GM23338 (cell line): ENCODE measurements around the gene TARBP1. TPM values are rescaled to one million over a fixed set of nuclear protein-coding genes. Genes with fewer than 3 reads are reported as not detected.

Experiments used
- polyA plus RNA-seq: library from polyadenylated mRNA; unstranded; fragments of >200 nt; fragmentation: Nextera tagmentation; extraction: Ambion mirVana; gene quantifications from 2 replicates; pipeline ENCODE4 v1.2.1, GENCODE V29; 2016
- total RNA-seq: library from RNA; depleted of rRNA; stranded (reverse); fragments of >200 nt; shearing (Covaris generic); gene quantifications from 2 replicates; pipeline ENCODE4 v1.2.3, GENCODE V29; 2014; rRNA removed

TARBP1 gene
- total and polyA plus RNA-seq, 2 experiments from 2014 or later, result 14.9 to 18.8 TPM

Other genes starting within 250 kb of the TARBP1 start
- gene COA6, start 105.7 kb downstream of the TARBP1 start, total RNA-seq, result 20.7 and 33.9 TPM in 2 replicates
- 152 and 156 TPM in 2 replicates for gene COA6, start 105.7 kb downstream of the TARBP1 start, polyA plus RNA-seq
- 62.4 and 62.9 TPM in 2 replicates for gene IRF2BP2, start 131.0 kb upstream of the TARBP1 start, total RNA-seq
- 19.4 and 21.5 TPM in 2 replicates for gene IRF2BP2, start 131.0 kb upstream of the TARBP1 start, polyA plus RNA-seq